SK-N-SH (cell line): ENCODE results near the gene CDH4. TPM values are rescaled to one million over a fixed set of nuclear protein-coding genes. Genes with fewer than 3 reads are reported as not detected.

Source experiments
- CTCF ChIA-PET: fragments of 300-600, 350-600 bp; formaldehyde crosslinking; extraction: SDS; loops from one replicate; lab custom pipeline; 2021; lab: Yijun Ruan, JAX
- POLR2A ChIA-PET: fragments of 350-600 bp; sonication (Branson Sonifier 250); formaldehyde crosslinking; extraction: SDS; loops from one replicate; lab custom pipeline; 2020; ENCODE audit warnings: antibody characterized with exemption, inconsistent platforms; lab: Yijun Ruan, JAX
- DNase-seq: peaks from one replicate; pipeline ENCODE4 v3.0.0; 2012
- H2AFZ ChIP-seq: fragments of 200-600 bp; sonication (generic); 2 replicates; pipeline ENCODE4 v1.8.1; 2016; ENCODE audit warnings: antibody characterized with exemption, mild to moderate bottlenecking, low read depth
- H3F3A ChIP-seq: fragments of 200-600 bp; sonication (generic); replicated peaks from 2 replicates; pipeline ENCODE3; 2016; ENCODE audit warnings: antibody characterized with exemption, mild to moderate bottlenecking; ENCODE audit not compliant: insufficient read depth
- H3K27ac ChIP-seq, 2 experiments: fragments of 200-500 bp in 1 of 2; fragments of 200-600 bp in 1 of 2; sonication (Bioruptor generic) in 1 of 2; sonication (generic), shearing (Covaris generic) in 1 of 2; 2 replicates each; pipeline versions ENCODE4 v1.5.1 to v1.6.1; 2014 to 2016; ENCODE audit warnings: low read depth in 2 of 2, inconsistent platforms in 1 of 2, low read length in 1 of 2, mild to moderate bottlenecking in 1 of 2, mixed read lengths in 1 of 2
- H3K27me3 ChIP-seq: fragments of 200-600 bp; sonication (generic), shearing (Covaris generic); 2 replicates; pipeline ENCODE4 v1.6.1; 2016; ENCODE audit warnings: mixed run types; ENCODE audit not compliant: insufficient read depth
- H3K36me3 ChIP-seq, 2 experiments: fragments of 200-500 bp in 1 of 2; fragments of 200-600 bp in 1 of 2; sonication (Bioruptor generic) in 1 of 2; sonication (generic) in 1 of 2; replicated peaks in 1 of 2; 2 replicates each; pipeline versions ENCODE3 to v1.5.1; 2014 to 2016; ENCODE audit warnings: low read length in 1 of 2, mild to moderate bottlenecking in 1 of 2; ENCODE audit not compliant: insufficient read depth in 2 of 2, control insufficient read depth in 1 of 2
- H3K4me1 ChIP-seq, 2 experiments: fragments of 200-500 bp in 1 of 2; fragments of 200-600 bp in 1 of 2; sonication (Bioruptor generic) in 1 of 2; sonication (generic), shearing (Covaris generic) in 1 of 2; 2 replicates each; pipeline versions ENCODE4 v1.5.1 to v1.6.1; 2014 to 2016; ENCODE audit warnings: low read depth in 1 of 2, low read length in 1 of 2, mixed run types in 1 of 2; ENCODE audit not compliant: insufficient read depth in 2 of 2, control insufficient read depth in 1 of 2
- H3K4me2 ChIP-seq: fragments of 200-600 bp; sonication (generic), shearing (Covaris generic); 2 replicates; pipeline ENCODE4 v1.6.1; 2017; ENCODE audit warnings: mixed run types
- H3K4me3 ChIP-seq, 2 experiments: fragments of 200-500 bp in 1 of 2; fragments of 200-600 bp in 1 of 2; sonication (Bioruptor generic) in 1 of 2; sonication (generic), shearing (Covaris generic) in 1 of 2; 2 replicates each; pipeline versions ENCODE4 v1.5.1 to v1.8.1; 2014 to 2016; ENCODE audit warnings: low read depth in 2 of 2, inconsistent platforms in 1 of 2, low read length in 1 of 2, mild to moderate bottlenecking in 1 of 2, mixed read lengths in 1 of 2, moderate library complexity in 1 of 2
- H3K79me2 ChIP-seq: fragments of 200-600 bp; sonication (generic); 2 replicates; pipeline ENCODE4 v1.8.1; 2017; ENCODE audit warnings: mild to moderate bottlenecking; ENCODE audit not compliant: insufficient read depth
- H3K9ac ChIP-seq: fragments of 200-600 bp; sonication (generic); 2 replicates; pipeline ENCODE4 v1.6.1; 2017; ENCODE audit warnings: mixed run types
- H3K9me2 ChIP-seq: fragments of 200-600 bp; sonication (generic); 2 replicates; pipeline ENCODE4 v1.6.1; 2017; ENCODE audit warnings: mixed run types
- H3K9me3 ChIP-seq: fragments of 200-600 bp; sonication (generic); 2 replicates; pipeline ENCODE4 v1.6.1; 2017; ENCODE audit warnings: mixed run types, mild to moderate bottlenecking, moderate library complexity
- H4K20me1 ChIP-seq: fragments of 200-600 bp; sonication (generic); 2 replicates; pipeline ENCODE4 v1.6.1; 2017; ENCODE audit warnings: mild to moderate bottlenecking, mixed run types; ENCODE audit not compliant: insufficient read depth
- FOSL2 ChIP-seq: IDR thresholded peaks from 2 replicates; pipeline ENCODE4 v1.4.0; 2012; ENCODE audit warnings: low read depth, mild to moderate bottlenecking, moderate library complexity, borderline replicate concordance
- GATA2 ChIP-seq: sonication (generic); formaldehyde crosslinking; IDR thresholded peaks from 2 replicates; pipeline ENCODE4 v1.5.0; 2020; ENCODE audit warnings: mild to moderate bottlenecking, missing genetic modification reagents
- NFIC ChIP-seq: IDR thresholded peaks from 2 replicates; pipeline ENCODE4 v1.4.0; 2012; ENCODE audit warnings: borderline replicate concordance
- NRF1 ChIP-seq: IDR thresholded peaks from 2 replicates; pipeline ENCODE4 v1.6.1; 2012; ENCODE audit warnings: low read depth, mild to moderate bottlenecking, low read length
- RAD21 ChIP-seq: IDR thresholded peaks from 2 replicates; pipeline ENCODE4 v1.6.1; 2012; ENCODE audit warnings: mild to moderate bottlenecking, low read length
- SMC3 ChIP-seq: IDR thresholded peaks from 2 replicates; pipeline ENCODE4 v1.6.1; 2012; ENCODE audit warnings: low read depth, low read length, improper control_type of control experiment
- TCF12 ChIP-seq: IDR thresholded peaks from 2 replicates; pipeline ENCODE4 v1.4.0; 2012
- WGBS: methylation state at CpG from one replicate; pipeline ENCODE4 v1.1.6; 2017; ENCODE audit warnings: low lambda C conversion rate; 5-methylcytosine and 5-hydroxymethylcytosine counted together
- polyA plus RNA-seq, 3 experiments: library from polyadenylated mRNA; depleted of rRNA; stranded (reverse); fragments of >200 nt; gene quantifications; 2 replicates each; pipeline ENCODE4 v1.2.3, GENCODE V29; 2012
- TF ChIP-seq, protein P1 (sequence below): IDR thresholded peaks from 2 replicates; pipeline ENCODE4 v1.6.1; 2012; ENCODE audit warnings: mild to moderate bottlenecking, low read depth, low read length, moderate library complexity
- TF ChIP-seq, protein P2 (sequence below): IDR thresholded peaks from 2 replicates; pipeline ENCODE4 v1.4.0; 2012; ENCODE audit warnings: low read depth, borderline replicate concordance
- TF ChIP-seq, protein P3 (sequence below): IDR thresholded peaks from 2 replicates; pipeline ENCODE4; 2012
- TF ChIP-seq, protein P4 (sequence below): IDR thresholded peaks from 2 replicates; pipeline ENCODE4 v1.4.0; 2012; ENCODE audit warnings: low read depth, borderline replicate concordance
- TF ChIP-seq, protein P5 (sequence below): fragments of 200-600 bp; sonication (generic); IDR thresholded peaks from 2 replicates; pipeline ENCODE4 v1.6.1; 2017; ENCODE audit warnings: antibody characterized with exemption, mild to moderate bottlenecking, moderate library complexity

CDH4 gene
- polyA plus RNA-seq, 1 of the 3 experiments (the other 2 are of a cell fraction) = not detected

DNA sequence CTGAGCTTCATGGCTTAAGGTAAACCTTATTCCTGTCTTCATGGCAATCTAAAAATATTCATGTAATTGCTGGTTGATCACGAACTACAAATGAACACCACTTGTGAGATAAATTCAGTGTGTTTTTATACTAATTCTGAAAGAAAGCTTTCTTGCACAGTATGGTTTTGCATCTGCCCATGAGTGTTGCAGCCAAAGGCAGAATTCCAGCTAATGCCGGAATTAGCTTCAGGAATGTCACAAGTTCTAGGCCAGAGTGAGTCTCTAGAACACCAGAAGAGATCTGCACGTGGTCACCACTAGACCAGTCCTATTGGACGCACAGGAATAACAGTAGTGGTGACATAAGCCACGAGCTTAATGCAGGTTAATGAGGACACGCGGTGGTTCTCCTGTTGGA is 223.7 kb downstream of the CDH4 start (continued):
- TF ChIP-seq, protein P1, sequence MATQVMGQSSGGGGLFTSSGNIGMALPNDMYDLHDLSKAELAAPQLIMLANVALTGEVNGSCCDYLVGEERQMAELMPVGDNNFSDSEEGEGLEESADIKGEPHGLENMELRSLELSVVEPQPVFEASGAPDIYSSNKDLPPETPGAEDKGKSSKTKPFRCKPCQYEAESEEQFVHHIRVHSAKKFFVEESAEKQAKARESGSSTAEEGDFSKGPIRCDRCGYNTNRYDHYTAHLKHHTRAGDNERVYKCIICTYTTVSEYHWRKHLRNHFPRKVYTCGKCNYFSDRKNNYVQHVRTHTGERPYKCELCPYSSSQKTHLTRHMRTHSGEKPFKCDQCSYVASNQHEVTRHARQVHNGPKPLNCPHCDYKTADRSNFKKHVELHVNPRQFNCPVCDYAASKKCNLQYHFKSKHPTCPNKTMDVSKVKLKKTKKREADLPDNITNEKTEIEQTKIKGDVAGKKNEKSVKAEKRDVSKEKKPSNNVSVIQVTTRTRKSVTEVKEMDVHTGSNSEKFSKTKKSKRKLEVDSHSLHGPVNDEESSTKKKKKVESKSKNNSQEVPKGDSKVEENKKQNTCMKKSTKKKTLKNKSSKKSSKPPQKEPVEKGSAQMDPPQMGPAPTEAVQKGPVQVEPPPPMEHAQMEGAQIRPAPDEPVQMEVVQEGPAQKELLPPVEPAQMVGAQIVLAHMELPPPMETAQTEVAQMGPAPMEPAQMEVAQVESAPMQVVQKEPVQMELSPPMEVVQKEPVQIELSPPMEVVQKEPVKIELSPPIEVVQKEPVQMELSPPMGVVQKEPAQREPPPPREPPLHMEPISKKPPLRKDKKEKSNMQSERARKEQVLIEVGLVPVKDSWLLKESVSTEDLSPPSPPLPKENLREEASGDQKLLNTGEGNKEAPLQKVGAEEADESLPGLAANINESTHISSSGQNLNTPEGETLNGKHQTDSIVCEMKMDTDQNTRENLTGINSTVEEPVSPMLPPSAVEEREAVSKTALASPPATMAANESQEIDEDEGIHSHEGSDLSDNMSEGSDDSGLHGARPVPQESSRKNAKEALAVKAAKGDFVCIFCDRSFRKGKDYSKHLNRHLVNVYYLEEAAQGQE = no peak
- TF ChIP-seq, protein P2, sequence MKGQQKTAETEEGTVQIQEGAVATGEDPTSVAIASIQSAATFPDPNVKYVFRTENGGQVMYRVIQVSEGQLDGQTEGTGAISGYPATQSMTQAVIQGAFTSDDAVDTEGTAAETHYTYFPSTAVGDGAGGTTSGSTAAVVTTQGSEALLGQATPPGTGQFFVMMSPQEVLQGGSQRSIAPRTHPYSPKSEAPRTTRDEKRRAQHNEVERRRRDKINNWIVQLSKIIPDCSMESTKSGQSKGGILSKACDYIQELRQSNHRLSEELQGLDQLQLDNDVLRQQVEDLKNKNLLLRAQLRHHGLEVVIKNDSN = no peak

DNA sequence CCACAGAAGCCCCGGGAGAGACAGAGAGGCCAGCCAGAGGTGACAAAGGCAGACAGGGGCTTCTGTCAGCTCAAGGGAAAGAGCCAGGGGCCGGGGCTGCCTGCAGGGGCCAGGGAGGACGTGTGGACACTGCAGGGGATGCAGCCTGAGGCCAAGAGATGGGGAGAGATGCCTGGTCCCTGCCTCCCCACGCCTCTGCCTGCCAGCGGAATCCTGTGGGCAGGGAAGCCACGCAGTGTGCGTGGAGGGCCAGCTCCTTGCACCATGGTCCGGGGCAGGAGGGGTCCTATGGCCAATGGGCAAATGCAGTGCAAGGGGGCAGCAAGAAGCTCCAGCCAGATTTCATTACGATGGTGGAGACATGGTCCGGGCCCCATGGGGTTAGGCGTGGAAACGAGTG is 224.9 kb downstream of the CDH4 start:
- ChIA-PET POLR2A (no interaction called here), CTCF (no interaction called here)
- no peaks in the 10 kb centered on the region for H3K4me1 ChIP-seq

More for the DNA sequence above, 224.9 kb downstream of the CDH4 start:
- H3F3A ChIP-seq = no peaks in the 10 kb centered on the region
- no peaks in the 10 kb centered on the region for H3K27me3 ChIP-seq
- no peak for DNase-seq
- H2AFZ ChIP-seq = no peak overlapping the region
- H3K36me3 ChIP-seq = no peaks in the 10 kb centered on the region
- H3K4me3 ChIP-seq = no peak overlapping the region
- H3K9me3 ChIP-seq = no peaks in the 10 kb centered on the region
- TF ChIP-seq RAD21 (no peak), TCF12 (no peak), FOSL2 (no peak), NRF1 (no peak), NFIC (no peak), GATA2 (CRISPR knock-in tag) (no peak), SMC3 (no peak)
- TF ChIP-seq, protein P3, sequence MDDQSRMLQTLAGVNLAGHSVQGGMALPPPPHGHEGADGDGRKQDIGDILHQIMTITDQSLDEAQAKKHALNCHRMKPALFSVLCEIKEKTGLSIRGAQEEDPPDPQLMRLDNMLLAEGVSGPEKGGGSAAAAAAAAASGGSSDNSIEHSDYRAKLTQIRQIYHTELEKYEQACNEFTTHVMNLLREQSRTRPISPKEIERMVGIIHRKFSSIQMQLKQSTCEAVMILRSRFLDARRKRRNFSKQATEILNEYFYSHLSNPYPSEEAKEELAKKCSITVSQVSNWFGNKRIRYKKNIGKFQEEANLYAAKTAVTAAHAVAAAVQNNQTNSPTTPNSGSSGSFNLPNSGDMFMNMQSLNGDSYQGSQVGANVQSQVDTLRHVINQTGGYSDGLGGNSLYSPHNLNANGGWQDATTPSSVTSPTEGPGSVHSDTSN = no peak
- TF ChIP-seq, protein P4, sequence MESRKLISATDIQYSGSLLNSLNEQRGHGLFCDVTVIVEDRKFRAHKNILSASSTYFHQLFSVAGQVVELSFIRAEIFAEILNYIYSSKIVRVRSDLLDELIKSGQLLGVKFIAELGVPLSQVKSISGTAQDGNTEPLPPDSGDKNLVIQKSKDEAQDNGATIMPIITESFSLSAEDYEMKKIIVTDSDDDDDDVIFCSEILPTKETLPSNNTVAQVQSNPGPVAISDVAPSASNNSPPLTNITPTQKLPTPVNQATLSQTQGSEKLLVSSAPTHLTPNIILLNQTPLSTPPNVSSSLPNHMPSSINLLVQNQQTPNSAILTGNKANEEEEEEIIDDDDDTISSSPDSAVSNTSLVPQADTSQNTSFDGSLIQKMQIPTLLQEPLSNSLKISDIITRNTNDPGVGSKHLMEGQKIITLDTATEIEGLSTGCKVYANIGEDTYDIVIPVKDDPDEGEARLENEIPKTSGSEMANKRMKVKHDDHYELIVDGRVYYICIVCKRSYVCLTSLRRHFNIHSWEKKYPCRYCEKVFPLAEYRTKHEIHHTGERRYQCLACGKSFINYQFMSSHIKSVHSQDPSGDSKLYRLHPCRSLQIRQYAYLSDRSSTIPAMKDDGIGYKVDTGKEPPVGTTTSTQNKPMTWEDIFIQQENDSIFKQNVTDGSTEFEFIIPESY = no peak
- TF ChIP-seq, protein P5, sequence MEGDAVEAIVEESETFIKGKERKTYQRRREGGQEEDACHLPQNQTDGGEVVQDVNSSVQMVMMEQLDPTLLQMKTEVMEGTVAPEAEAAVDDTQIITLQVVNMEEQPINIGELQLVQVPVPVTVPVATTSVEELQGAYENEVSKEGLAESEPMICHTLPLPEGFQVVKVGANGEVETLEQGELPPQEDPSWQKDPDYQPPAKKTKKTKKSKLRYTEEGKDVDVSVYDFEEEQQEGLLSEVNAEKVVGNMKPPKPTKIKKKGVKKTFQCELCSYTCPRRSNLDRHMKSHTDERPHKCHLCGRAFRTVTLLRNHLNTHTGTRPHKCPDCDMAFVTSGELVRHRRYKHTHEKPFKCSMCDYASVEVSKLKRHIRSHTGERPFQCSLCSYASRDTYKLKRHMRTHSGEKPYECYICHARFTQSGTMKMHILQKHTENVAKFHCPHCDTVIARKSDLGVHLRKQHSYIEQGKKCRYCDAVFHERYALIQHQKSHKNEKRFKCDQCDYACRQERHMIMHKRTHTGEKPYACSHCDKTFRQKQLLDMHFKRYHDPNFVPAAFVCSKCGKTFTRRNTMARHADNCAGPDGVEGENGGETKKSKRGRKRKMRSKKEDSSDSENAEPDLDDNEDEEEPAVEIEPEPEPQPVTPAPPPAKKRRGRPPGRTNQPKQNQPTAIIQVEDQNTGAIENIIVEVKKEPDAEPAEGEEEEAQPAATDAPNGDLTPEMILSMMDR = no peak
- WGBS = 46% methylated on average over 11 of the region's 12 CpGs
- H3K4me2 ChIP-seq = no peak overlapping the region
- no peak overlapping the region for H3K9ac ChIP-seq
- no peaks in the 10 kb centered on the region for H3K9me2 ChIP-seq
- H3K27ac ChIP-seq = no peak overlapping the region
- no peaks in the 10 kb centered on the region for H3K79me2 ChIP-seq
- no peaks in the 10 kb centered on the region for H4K20me1 ChIP-seq
